Activated CD8-positive, alpha-beta memory T cell treated with anti-CD3 and anti-CD28 coated beads, Interleukin-2, amount 50 U/mL, for 24 hours (primary cell): ENCODE data around the gene SETD6.

Source experiments
- DNase-seq: peaks from one replicate; pipeline ENCODE4 v3.0.0-alpha.2; 2020; ENCODE audit errors: extremely low read depth

The SETD6 gene

GRCh38 chr16:58507963-58508670 lies 7.2 kb upstream of the SETD6 start:
- no peak for DNase-seq

GRCh38 chr16:58508671-58509251 lies 6.6 kb upstream of the SETD6 start:
- DNase-seq = no peak

- DNase-seq = no peak
Measured at GRCh38 chr16:58509256-58510096, 5.8 kb upstream of the SETD6 start.

- no peak for DNase-seq
Measured at GRCh38 chr16:58510097-58510775, 5.1 kb upstream of the SETD6 start.

GRCh38 chr16:58510776-58511628 lies 4.3 kb upstream of the SETD6 start:
- no peak for DNase-seq

GRCh38 chr16:58511933-58512815 lies 3.1 kb upstream of the SETD6 start:
- peak; percentile 63 for DNase-seq

GRCh38 chr16:58513874-58514273 lies 1.4 kb upstream of the SETD6 start:
- DNase-seq = no peak

- no peak for DNase-seq
Measured at GRCh38 chr16:58515871-58516767, 802 bp downstream of the SETD6 start.

GRCh38 chr16:58516768-58517107 lies 1.4 kb downstream of the SETD6 start:
- no peak for DNase-seq

GRCh38 chr16:58518083-58518979 lies 3.0 kb downstream of the SETD6 start:
- no peak for DNase-seq

GRCh38 chr16:58518980-58519368 lies 3.7 kb downstream of the SETD6 start:
- no peak for DNase-seq

- DNase-seq = no peak
Measured at GRCh38 chr16:58519707-58520106, 4.4 kb downstream of the SETD6 start.

GRCh38 chr16:58530179-58530578 lies 14.9 kb downstream of the SETD6 start:
- DNase-seq = no peak

GRCh38 chr16:58532414-58532813 lies 17.1 kb downstream of the SETD6 start:
- DNase-seq = no peak

GRCh38 chr16:58533751-58534470 lies 18.6 kb downstream of the SETD6 start:
- DNase-seq = no peak

GRCh38 chr16:58535100-58535499 lies 19.8 kb downstream of the SETD6 start:
- DNase-seq = no peak

GRCh38 chr16:58536278-58536677 lies 21.0 kb downstream of the SETD6 start:
- DNase-seq = no peak
